HEK293 (cell line): ENCODE results near the gene CLIP4.
"Not testable (repeated sequence)": the region's sequence is repeated elsewhere in the genome, so short reads cannot be mapped to it uniquely, and the experiment has no call there.

Experiments used
- CTCF ChIA-PET: fragments of 350-600 bp; formaldehyde crosslinking; extraction: SDS; loops from one replicate; lab custom pipeline; 2021; ENCODE audit warnings: antibody characterized with exemption; lab: Yijun Ruan, JAX
- POLR2A ChIA-PET: fragments of 300-600 bp; formaldehyde crosslinking; extraction: SDS; loops from one replicate; lab custom pipeline; 2020; ENCODE audit warnings: antibody characterized with exemption, inconsistent platforms; lab: Yijun Ruan, JAX
- H3K27ac ChIP-seq: fragments of 200-500 bp; sonication (Bioruptor generic); 2 replicates; pipeline ENCODE4 v1.5.1; 2014; ENCODE audit warnings: low read depth, low read length, control low read depth, inconsistent platforms; ENCODE audit errors: extremely low read depth
- H3K36me3 ChIP-seq, 2 experiments: fragments of 200-500 bp in 1 of 2; sonication (Bioruptor generic) in 1 of 2; 1 replicate in 1 of 2; 2 replicates in 1 of 2; pipeline ENCODE4 v1.5.1; 2014 to 2017; ENCODE audit warnings: inconsistent platforms in 2 of 2, low read length in 2 of 2; ENCODE audit not compliant: control insufficient read depth in 2 of 2, insufficient read depth in 1 of 2
- H3K4me1 ChIP-seq: fragments of 200-500 bp; sonication (Bioruptor generic); 2 replicates; pipeline ENCODE4 v1.5.1; 2014; ENCODE audit warnings: mild to moderate bottlenecking, low read length, inconsistent platforms; ENCODE audit not compliant: control insufficient read depth, insufficient read depth
- H3K4me3 ChIP-seq: 2 replicates; pipeline ENCODE4 v1.5.1; 2011; ENCODE audit warnings: low read depth, mild to moderate bottlenecking, control low read depth, low read length, moderate library complexity
- H3K9me3 ChIP-seq: fragments of 200-500 bp; sonication (Bioruptor generic); 2 replicates; pipeline ENCODE4 v1.5.1; 2014; ENCODE audit warnings: low read depth, low read length, inconsistent platforms; ENCODE audit not compliant: control insufficient read depth, insufficient read depth
- GLI4 ChIP-seq: fragments of 450-650 bp; formaldehyde crosslinking; IDR thresholded peaks from 2 replicates; pipeline ENCODE4 v1.5.1; 2016; ENCODE audit warnings: missing biosample characterization, missing genetic modification characterization
- HOXA7 ChIP-seq: sonication (generic); formaldehyde crosslinking; IDR thresholded peaks from 2 replicates; pipeline ENCODE4 v1.8.1; 2022; ENCODE audit warnings: missing genetic modification reagents, borderline replicate concordance
- KLF17 ChIP-seq: fragments of 450-650 bp; formaldehyde crosslinking; IDR thresholded peaks from 2 replicates; pipeline ENCODE4 v1.5.1; 2016; ENCODE audit warnings: missing biosample characterization, missing genetic modification characterization
- MZF1 ChIP-seq: fragments of 450-650 bp; formaldehyde crosslinking; IDR thresholded peaks from 2 replicates; pipeline ENCODE4 v1.5.1; 2017; ENCODE audit warnings: missing biosample characterization, missing genetic modification characterization, borderline replicate concordance
- SETDB1 ChIP-seq: IDR thresholded peaks from one replicate; pipeline ENCODE4 v1.6.1; 2017; ENCODE audit warnings: mild to moderate bottlenecking, low read length, moderate library complexity, mixed read lengths; ENCODE audit not compliant: insufficient read length
- SP7 ChIP-seq: fragments of 450-650 bp; formaldehyde crosslinking; IDR thresholded peaks from 2 replicates; pipeline ENCODE4 v1.5.1; 2016; ENCODE audit warnings: missing biosample characterization, missing genetic modification characterization
- YY1 ChIP-seq: fragments of 450-650 bp; formaldehyde crosslinking; IDR thresholded peaks from 2 replicates; pipeline ENCODE4 v1.5.1; 2018; ENCODE audit warnings: missing biosample characterization, missing genetic modification characterization
- ZBTB6 ChIP-seq: fragments of 450-650 bp; formaldehyde crosslinking; IDR thresholded peaks from 2 replicates; pipeline ENCODE4 v1.5.1; 2017; ENCODE audit warnings: missing biosample characterization, missing genetic modification characterization
- ZEB2 ChIP-seq: fragments of 450-650 bp; formaldehyde crosslinking; IDR thresholded peaks from 2 replicates; pipeline ENCODE4 v1.5.1; 2016; ENCODE audit warnings: missing biosample characterization, missing genetic modification characterization
- ZFHX2 ChIP-seq: fragments of 450-650 bp; formaldehyde crosslinking; conservative IDR thresholded peaks from 2 replicates; pipeline ENCODE4 v1.5.1; 2016; ENCODE audit warnings: missing biosample characterization, missing genetic modification characterization
- ZNF121 ChIP-seq: fragments of 450-650 bp; formaldehyde crosslinking; IDR thresholded peaks from 2 replicates; pipeline ENCODE4 v1.5.1; 2016; ENCODE audit warnings: missing biosample characterization, missing genetic modification characterization
- ZNF214 ChIP-seq: fragments of 450-650 bp; formaldehyde crosslinking; IDR thresholded peaks from 2 replicates; pipeline ENCODE4 v1.5.1; 2017; ENCODE audit warnings: missing biosample characterization, mild to moderate bottlenecking, missing genetic modification characterization, borderline replicate concordance
- ZNF292 ChIP-seq: fragments of 450-650 bp; formaldehyde crosslinking; IDR thresholded peaks from 2 replicates; pipeline ENCODE4 v1.5.1; 2016; ENCODE audit warnings: low read depth, missing biosample characterization, missing genetic modification characterization, borderline replicate concordance
- ZNF362 ChIP-seq: fragments of 450-650 bp; formaldehyde crosslinking; IDR thresholded peaks from 2 replicates; pipeline ENCODE4 v1.5.1; 2016; ENCODE audit warnings: missing biosample characterization, missing genetic modification characterization
- ZNF37A ChIP-seq: fragments of 450-650 bp; IDR thresholded peaks from 2 replicates; pipeline ENCODE4 v1.5.1; 2018; ENCODE audit warnings: missing biosample characterization, missing genetic modification characterization
- ZNF394 ChIP-seq: fragments of 450-650 bp; formaldehyde crosslinking; IDR thresholded peaks from 2 replicates; pipeline ENCODE4 v1.5.1; 2016; ENCODE audit warnings: missing biosample characterization, missing genetic modification characterization, mild to moderate bottlenecking, moderate library complexity, borderline replicate concordance
- ZNF423 ChIP-seq: fragments of 450-650 bp; formaldehyde crosslinking; IDR thresholded peaks from 2 replicates; pipeline ENCODE4 v1.5.1; 2016; ENCODE audit warnings: missing biosample characterization, missing genetic modification characterization
- ZNF544 ChIP-seq: fragments of 450-650 bp; formaldehyde crosslinking; IDR thresholded peaks from 2 replicates; pipeline ENCODE4 v1.5.0; 2017; ENCODE audit warnings: missing biosample characterization, missing genetic modification characterization
- ZNF548 ChIP-seq: fragments of 450-650 bp; formaldehyde crosslinking; IDR thresholded peaks from 2 replicates; pipeline ENCODE4 v1.5.1; 2016; ENCODE audit warnings: missing biosample characterization, missing genetic modification characterization
- ZNF560 ChIP-seq: fragments of 450-650 bp; formaldehyde crosslinking; IDR thresholded peaks from 2 replicates; pipeline ENCODE4 v1.5.1; 2017; ENCODE audit warnings: missing biosample characterization, missing genetic modification characterization, borderline replicate concordance
- ZNF645 ChIP-seq: fragments of 450-650 bp; formaldehyde crosslinking; IDR thresholded peaks from 2 replicates; pipeline ENCODE4; 2016; ENCODE audit warnings: missing biosample characterization, missing genetic modification characterization
- ZSCAN4 ChIP-seq: fragments of 450-650 bp; formaldehyde crosslinking; IDR thresholded peaks from 2 replicates; pipeline ENCODE4 v1.5.1; 2017; ENCODE audit warnings: missing biosample characterization, missing genetic modification characterization

The CLIP4 gene

GRCh38 chr2:29106256-29106655 is 9.0 kb upstream of the CLIP4 start (continued):
- TF ChIP-seq ZFHX2 (tag by site-specific recombination) (no peak), ZNF394 (no peak), ZNF292 (tag by site-specific recombination) (no peak)

- TF ChIP-seq SP7 (tag by site-specific recombination) = peak; percentile 90
- peak; percentile 54 for TF ChIP-seq ZNF362 (tag by site-specific recombination)
- no peak for TF ChIP-seq ZNF37A (tag by site-specific recombination)
- ChIA-PET POLR2A (interaction anchor here (1.0 kb wide), 1 partner anchor 9 kb away, joined by 4 read pairs; no protein-coding TSS in a partner anchor), CTCF (interaction anchor here (0.6 to 1.6 kb wide), 3 partner anchors 9 to 58 kb away, joined by 3 to 5 read pairs (median 3); no protein-coding TSS in a partner anchor)
- Histone ChIP-seq H3K9me3 (no peaks in the 10 kb centered on the region), H3K36me3 (no peaks in the 10 kb centered on the region), H3K4me3 (no peak overlapping the region), H3K27ac (no peak overlapping the region), H3K4me1 (no peaks in the 10 kb centered on the region)
Observed at GRCh38 chr2:29106980-29107388, 8.2 kb upstream of the CLIP4 start.

GRCh38 chr2:29107547-29107946 is 7.7 kb upstream of the CLIP4 start:
- H3K27ac ChIP-seq, H3K9me3 ChIP-seq, H3K36me3 ChIP-seq, H3K4me3 ChIP-seq, H3K4me1 ChIP-seq: not testable (repeated sequence)
- POLR2A ChIA-PET = interaction anchor here (1.0 kb wide), 1 partner anchor 9 kb away, joined by 4 read pairs; no protein-coding TSS in a partner anchor
- peak; percentile 25; the same call in 1 of the 2 replicates for TF ChIP-seq ZNF121 (tag by site-specific recombination)
- CTCF ChIA-PET = interaction anchor here (1.2 to 1.6 kb wide), 2 partner anchors 8 to 9 kb away, joined by 3 to 5 read pairs; no protein-coding TSS in a partner anchor

GRCh38 chr2:29108225-29108624 is 7.0 kb upstream of the CLIP4 start:
- Histone ChIP-seq H3K4me3 (no peak overlapping the region), H3K36me3 (no peaks in the 10 kb centered on the region), H3K9me3 (no peaks in the 10 kb centered on the region), H3K4me1 (no peaks in the 10 kb centered on the region), H3K27ac (no peak overlapping the region)
- no peak for TF ChIP-seq ZSCAN4 (tag by site-specific recombination)
- TF ChIP-seq SETDB1 = peak; percentile 31
- TF ChIP-seq ZNF645 = no peak
- ChIA-PET POLR2A (no interaction called here), CTCF (interaction anchor here (1.2 to 1.6 kb wide), 2 partner anchors 8 to 9 kb away, joined by 3 to 5 read pairs; no protein-coding TSS in a partner anchor)

- H3K4me3 ChIP-seq = no peak overlapping the region
- no peak overlapping the region for H3K27ac ChIP-seq
- no peaks in the 10 kb centered on the region for H3K9me3 ChIP-seq
- ChIA-PET POLR2A (no interaction called here), CTCF (no interaction called here)
- H3K36me3 ChIP-seq = no peaks in the 10 kb centered on the region
- peaks cover 3% of the 10 kb centered on the region for H3K4me1 ChIP-seq
- TF ChIP-seq GLI4 (tag by site-specific recombination) (no peak), KLF17 (tag by site-specific recombination) (no peak), ZNF544 (no peak), ZNF560 (no peak), ZEB2 (tag by site-specific recombination) (no peak), ZBTB6 (tag by site-specific recombination) (no peak), MZF1 (tag by site-specific recombination) (no peak), ZNF214 (no peak), HOXA7 (CRISPR knock-in tag) (no peak), ZNF423 (tag by site-specific recombination) (no peak), ZNF548 (tag by site-specific recombination) (no peak), YY1 (tag by site-specific recombination) (no peak)
Observed at GRCh38 chr2:29109246-29109645, 6.0 kb upstream of the CLIP4 start.
